ENCODE results near the gene CAPN5. TPM values are rescaled to one million over a fixed set of nuclear protein-coding genes. Genes with fewer than 3 reads are reported as not detected.

The CAPN5 gene
- total RNA-seq, 1 experiment from 2014 or later = 22.3 TPM

DNA sequence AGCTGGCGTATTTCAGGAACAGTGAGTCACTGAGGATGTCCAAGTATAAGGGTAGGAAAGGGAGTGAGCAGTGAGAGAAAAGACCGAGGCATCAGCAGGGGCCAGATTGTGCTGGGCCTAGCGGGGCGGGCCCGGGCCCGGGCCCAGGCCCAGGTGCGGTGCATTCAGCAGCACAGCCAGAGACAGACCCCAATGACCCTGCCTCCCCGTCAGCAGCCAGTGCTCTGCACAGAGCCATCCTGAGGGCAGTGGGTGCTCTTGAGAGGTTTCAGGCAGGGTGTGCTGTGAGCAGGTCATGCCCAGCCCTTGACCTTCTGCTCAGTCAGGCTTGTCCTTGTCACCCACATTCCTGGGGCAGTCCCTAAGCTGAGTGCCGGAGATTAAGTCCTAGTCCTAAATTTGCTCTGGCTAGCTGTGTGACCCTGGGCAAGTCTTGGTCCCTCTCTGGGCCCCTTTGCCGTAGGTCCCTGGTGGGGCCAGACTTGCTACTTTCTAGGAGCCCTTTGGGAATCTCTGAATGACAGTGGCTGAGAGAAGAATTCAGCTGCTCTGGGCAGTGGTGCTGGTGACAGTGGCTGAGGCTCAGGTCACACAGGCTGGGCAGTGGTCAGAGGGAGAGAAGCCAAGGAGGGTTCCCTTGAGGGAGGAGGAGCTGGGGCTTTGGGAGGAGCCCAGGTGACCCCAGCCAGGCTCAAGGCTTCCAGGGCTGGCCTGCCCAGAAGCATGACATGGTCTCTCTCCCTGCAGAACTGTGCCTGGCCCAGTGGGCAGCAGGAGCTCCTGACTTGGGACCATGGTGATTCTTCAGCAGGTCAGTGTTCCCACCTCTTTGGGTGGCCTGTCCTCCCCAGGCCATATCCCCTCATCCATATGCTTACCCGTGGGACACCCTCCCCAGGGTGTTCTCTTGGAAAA, 63.3 kb downstream of the CAPN5 start:
- H3K4me1 Mint-ChIP-seq (ENCODE audit: low read depth, unreplicated experiment) = peaks cover 8% of the 10 kb centered on the region
- TF ChIP-seq, protein P1, sequence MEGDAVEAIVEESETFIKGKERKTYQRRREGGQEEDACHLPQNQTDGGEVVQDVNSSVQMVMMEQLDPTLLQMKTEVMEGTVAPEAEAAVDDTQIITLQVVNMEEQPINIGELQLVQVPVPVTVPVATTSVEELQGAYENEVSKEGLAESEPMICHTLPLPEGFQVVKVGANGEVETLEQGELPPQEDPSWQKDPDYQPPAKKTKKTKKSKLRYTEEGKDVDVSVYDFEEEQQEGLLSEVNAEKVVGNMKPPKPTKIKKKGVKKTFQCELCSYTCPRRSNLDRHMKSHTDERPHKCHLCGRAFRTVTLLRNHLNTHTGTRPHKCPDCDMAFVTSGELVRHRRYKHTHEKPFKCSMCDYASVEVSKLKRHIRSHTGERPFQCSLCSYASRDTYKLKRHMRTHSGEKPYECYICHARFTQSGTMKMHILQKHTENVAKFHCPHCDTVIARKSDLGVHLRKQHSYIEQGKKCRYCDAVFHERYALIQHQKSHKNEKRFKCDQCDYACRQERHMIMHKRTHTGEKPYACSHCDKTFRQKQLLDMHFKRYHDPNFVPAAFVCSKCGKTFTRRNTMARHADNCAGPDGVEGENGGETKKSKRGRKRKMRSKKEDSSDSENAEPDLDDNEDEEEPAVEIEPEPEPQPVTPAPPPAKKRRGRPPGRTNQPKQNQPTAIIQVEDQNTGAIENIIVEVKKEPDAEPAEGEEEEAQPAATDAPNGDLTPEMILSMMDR (IDR thresholded peaks at IDR 0.05; ENCODE audit: unreplicated experiment) = no peak
- no peaks in the 10 kb centered on the region for H3K27me3 Mint-ChIP-seq (ENCODE audit: unreplicated experiment)
- intact Hi-C loops (cut with micrococcal nuclease; ENCODE audit: unreplicated experiment) = loop anchor here (5.0 kb wide), 1 partner anchor 427 kb away; no protein-coding TSS in a partner anchor
- H3K27ac Mint-ChIP-seq (ENCODE audit: unreplicated experiment) = no peak overlapping the region
- CTCF ChIA-PET = no interaction called here
- BruUV-seq (replicated peaks) = no TSS peak
- DNase-seq = no peak
- H3K36me3 Mint-ChIP-seq (ENCODE audit: insufficient read depth, unreplicated experiment) = peaks cover 13% of the 10 kb centered on the region
- H3K9me3 Mint-ChIP-seq (ENCODE audit: low read depth, unreplicated experiment) = no peaks in the 10 kb centered on the region
- H3K4me3 Mint-ChIP-seq (ENCODE audit: low read depth, unreplicated experiment) = no peak overlapping the region

DNA sequence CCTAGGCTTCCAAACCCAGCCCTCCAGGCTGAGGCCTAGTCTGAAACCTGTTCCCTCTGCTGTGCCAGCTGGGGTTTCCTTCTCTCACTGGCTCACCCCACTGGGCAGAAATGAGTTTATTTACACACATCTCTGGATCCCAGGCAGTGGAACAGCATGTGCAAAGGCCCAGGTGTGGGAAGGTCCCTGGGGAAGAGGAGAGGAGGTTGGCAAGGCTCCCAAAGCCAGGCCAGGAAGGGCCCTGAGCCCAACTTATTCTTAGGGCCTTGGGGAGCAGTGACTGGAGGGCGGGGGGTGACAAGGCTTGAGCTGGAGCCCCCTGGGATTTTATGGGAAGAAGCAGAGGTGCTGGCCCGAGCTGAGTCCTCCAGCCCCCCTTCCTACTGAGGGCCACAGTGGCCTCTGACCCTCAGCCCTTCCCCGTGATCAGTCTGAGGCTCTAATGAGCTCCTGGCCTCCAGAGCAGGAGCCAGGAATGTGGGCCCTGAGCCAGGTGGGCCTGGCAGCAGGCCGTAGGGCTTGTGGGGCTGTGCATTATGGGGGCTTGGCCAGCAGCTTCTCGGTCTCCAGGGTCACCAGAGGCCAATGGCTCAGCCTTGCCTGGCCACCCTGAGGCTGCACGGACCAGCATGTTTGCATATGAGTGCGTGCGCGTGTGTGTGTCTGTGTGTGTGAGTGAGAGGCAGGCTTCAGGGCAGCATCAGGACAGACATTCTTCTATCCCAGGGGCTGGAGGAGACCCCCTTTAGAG, 64.2 kb downstream of the CAPN5 start:
- TF ChIP-seq, protein P1 (IDR thresholded peaks at IDR 0.05; ENCODE audit: unreplicated experiment) = no peak
- Mint-ChIP-seq H3K9me3 (ENCODE audit: low read depth, unreplicated experiment) (no peaks in the 10 kb centered on the region), H3K27ac (ENCODE audit: unreplicated experiment) (no peak overlapping the region), H3K27me3 (ENCODE audit: unreplicated experiment) (peaks cover 3% of the 10 kb centered on the region), H3K36me3 (ENCODE audit: insufficient read depth, unreplicated experiment) (peaks cover 13% of the 10 kb centered on the region), H3K4me3 (ENCODE audit: low read depth, unreplicated experiment) (no peak overlapping the region), H3K4me1 (ENCODE audit: low read depth, unreplicated experiment) (peaks cover 10% of the 10 kb centered on the region)
- DNase-seq = no peak
- intact Hi-C loops (cut with micrococcal nuclease; ENCODE audit: unreplicated experiment) = no loop called here
- no TSS peak for BruUV-seq (replicated peaks)
- CTCF ChIA-PET = interaction anchor here (0.6 kb wide), 1 partner anchor 39 kb away, joined by 3 read pairs; no protein-coding TSS in a partner anchor

DNA sequence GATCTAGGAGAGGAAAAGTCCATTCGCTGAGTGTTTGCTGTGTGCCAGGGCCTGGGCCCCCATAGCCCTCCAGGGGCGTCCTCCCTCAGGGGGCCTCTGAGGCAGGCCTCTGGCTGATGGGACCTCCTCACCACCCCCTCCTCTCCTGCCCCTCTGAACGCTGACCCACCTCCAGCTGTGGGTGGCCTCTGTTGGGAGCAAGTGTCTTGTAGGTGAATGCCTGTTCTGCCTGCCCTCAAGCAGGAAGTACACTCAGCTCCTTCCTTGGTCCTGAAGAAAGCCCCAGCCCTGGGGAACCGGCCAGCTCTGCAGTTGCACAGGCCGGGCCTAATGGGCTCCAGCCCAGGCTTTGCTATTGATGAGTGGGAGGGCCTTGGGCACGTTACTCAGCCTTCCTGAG, 64.8 kb downstream of the CAPN5 start:
- intact Hi-C loops (cut with micrococcal nuclease; ENCODE audit: unreplicated experiment) = no loop called here

DNA sequence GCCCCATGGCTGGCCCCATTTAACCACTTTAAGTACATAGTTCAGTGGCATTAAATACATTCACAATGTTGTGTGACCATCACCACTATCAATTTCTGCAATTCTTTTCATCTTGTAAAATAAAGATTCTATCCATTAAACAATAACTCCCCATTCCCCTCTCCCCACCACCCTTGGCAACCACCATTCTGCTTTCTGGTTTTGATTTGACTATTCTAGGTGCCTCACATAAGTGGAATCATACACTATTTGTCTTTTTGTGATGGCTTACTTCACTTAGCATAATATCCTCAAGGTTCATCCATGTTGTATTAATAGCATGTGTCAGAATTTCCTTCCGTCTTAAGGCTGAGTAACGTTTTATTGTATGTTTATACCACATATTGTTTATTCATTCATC, 68.3 kb downstream of the CAPN5 start:
- intact Hi-C loops (cut with micrococcal nuclease; ENCODE audit: unreplicated experiment) = no loop called here
- H3K4me3 Mint-ChIP-seq (ENCODE audit: low read depth, unreplicated experiment) = no peak overlapping the region
- no peaks in the 10 kb centered on the region for H3K9me3 Mint-ChIP-seq (ENCODE audit: low read depth, unreplicated experiment)
- peaks cover 9% of the 10 kb centered on the region for H3K27me3 Mint-ChIP-seq (ENCODE audit: unreplicated experiment)
- BruUV-seq (replicated peaks) = no TSS peak
- TF ChIP-seq, protein P1 (IDR thresholded peaks at IDR 0.05; ENCODE audit: unreplicated experiment) = no peak
- no peaks in the 10 kb centered on the region for H3K36me3 Mint-ChIP-seq (ENCODE audit: insufficient read depth, unreplicated experiment)
- CTCF ChIA-PET = no interaction called here
- DNase-seq = no peak
- no peak overlapping the region for H3K27ac Mint-ChIP-seq (ENCODE audit: unreplicated experiment)
- peaks cover 13% of the 10 kb centered on the region for H3K4me1 Mint-ChIP-seq (ENCODE audit: low read depth, unreplicated experiment)

More for the DNA sequence above, 64.8 kb downstream of the CAPN5 start:
- Mint-ChIP-seq H3K4me1 (ENCODE audit: low read depth, unreplicated experiment) (peaks cover 16% of the 10 kb centered on the region), H3K27me3 (ENCODE audit: unreplicated experiment) (peaks cover 9% of the 10 kb centered on the region), H3K4me3 (ENCODE audit: low read depth, unreplicated experiment) (no peak overlapping the region), H3K27ac (ENCODE audit: unreplicated experiment) (no peak overlapping the region), H3K36me3 (ENCODE audit: insufficient read depth, unreplicated experiment) (peaks cover 8% of the 10 kb centered on the region), H3K9me3 (ENCODE audit: low read depth, unreplicated experiment) (no peaks in the 10 kb centered on the region)
- TF ChIP-seq, protein P1 (IDR thresholded peaks at IDR 0.05; ENCODE audit: unreplicated experiment) = no peak
- DNase-seq = no peak
- CTCF ChIA-PET = interaction anchor here (0.6 kb wide), 2 partner anchors 40 to 50 kb away, joined by 3 to 4 read pairs; no protein-coding TSS in a partner anchor
- no TSS peak for BruUV-seq (replicated peaks)

Measured in Calu3 (cell line).